Caki2 (cell line): ENCODE data around the gene N4BP2. TPM values are rescaled to one million over a fixed set of nuclear protein-coding genes. Genes with fewer than 3 reads are reported as not detected.
"Not testable (repeated sequence)": the region's sequence is repeated elsewhere in the genome, so short reads cannot be mapped to it uniquely, and the experiment has no call there.

Experiments
- DNase-seq: peaks from one replicate; pipeline ENCODE4 v3.0.0-alpha.2; 2015; ENCODE audit warnings: low read depth
- in situ Hi-C: cut with HindIII; loops from 2 replicates; pipeline ENCODE4 v1.10.0; 2016; ENCODE audit warnings: low sequenced_read_pairs, low pct_unique_long_range_greater_than_20kb, mixed read lengths
- total RNA-seq: library from RNA; depleted of rRNA; stranded (reverse); fragments of >200 nt; shearing (Covaris generic); gene quantifications from 2 replicates; pipeline ENCODE4 v1.2.3, GENCODE V29; 2014; ENCODE audit warnings: low replicate concordance; rRNA removed

N4BP2 gene
- 1.6 and 5.1 TPM in 2 replicates for total RNA-seq

DNA sequence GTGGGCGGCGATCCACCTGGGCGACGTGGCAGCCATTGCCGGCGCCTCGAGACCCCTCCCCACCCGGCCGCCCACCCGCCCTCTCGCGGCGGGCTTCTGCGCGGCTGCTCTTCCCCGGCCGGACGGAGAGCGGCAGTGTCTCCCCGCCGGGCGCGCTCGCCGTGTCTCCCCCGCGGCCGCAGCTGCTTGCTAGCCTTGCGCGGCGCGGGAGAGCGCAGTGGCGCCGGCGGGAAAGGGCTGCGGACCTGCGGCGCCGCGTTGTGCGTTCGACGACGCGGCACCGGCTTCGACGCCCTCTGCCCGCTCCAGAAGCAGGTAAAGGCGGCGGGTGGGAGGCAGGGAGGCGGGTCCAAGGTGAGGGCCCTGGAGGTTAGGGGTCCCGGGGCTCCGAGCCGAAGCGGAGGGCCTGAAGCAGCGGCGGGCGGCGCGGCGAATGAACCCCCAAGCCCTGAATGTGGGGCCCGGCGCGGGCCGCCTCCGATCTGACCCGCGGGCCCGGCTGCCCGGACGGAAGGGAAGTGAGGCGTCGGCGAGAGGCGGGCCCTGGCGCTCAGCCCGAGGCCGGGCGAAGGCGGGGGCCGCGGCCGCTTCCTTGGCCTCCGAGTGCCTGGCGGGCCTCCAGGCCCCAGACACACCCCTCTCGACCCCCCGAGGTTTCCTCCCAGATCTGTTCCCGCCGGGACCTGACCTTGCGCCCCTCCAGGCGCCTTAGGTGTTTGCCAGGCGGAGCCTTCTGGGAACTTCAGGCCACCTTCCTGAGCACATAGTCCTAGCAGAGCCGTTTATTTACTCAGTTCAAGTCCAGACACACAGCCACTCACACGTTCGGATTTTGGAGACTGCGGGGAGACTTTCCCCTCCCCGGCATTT lies at the start of gene N4BP2:
N4BP2 (plus strand) TSS at position 135 of the 870 bp plus-strand sequence. CDS start 40,491 bp downstream, outside the sequence.
- in situ Hi-C loops, result no loop called here
- DNase-seq, result peak; percentile 83

DNA sequence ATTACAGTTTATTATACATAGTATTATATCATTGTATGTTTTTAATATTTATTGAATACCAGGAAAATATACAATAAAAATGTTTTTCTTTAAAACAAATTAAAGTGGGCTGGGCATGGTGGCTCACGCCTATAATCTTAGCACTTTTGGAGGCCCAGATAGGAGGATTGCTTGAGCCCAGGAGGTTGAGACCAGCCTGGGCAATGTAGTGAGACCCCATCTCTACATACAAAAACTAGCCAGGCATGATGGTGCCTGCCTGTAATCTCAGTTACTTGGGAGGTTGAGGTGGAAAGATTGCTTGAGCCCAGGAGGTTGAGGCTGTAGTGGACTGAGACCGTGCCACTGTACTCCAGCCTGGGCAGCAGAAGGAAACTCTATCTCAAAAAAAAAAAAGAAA lies 40.6 kb upstream of the N4BP2 start:
- DNase-seq, result no peak
- in situ Hi-C loops, result no loop called here

DNA sequence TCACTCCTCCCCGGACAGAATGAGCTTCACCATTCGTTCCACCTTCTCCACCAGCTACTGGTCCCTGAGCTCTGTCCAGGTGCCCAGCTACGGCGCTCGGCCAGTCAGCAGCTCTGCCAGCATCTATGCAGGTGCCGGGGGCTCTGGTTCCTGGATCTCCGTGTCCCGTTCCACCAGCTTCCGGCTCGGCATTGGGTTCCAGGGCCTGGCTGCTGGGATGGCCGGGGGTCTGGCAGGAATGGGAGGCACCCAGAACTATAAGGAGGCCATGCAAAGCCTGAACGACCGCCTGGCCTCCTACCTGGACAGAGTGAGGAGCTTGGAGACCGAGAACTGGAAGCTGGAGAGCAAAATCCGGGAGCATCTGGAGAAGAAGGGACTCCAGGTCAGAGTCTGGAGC lies 36.4 kb upstream of the N4BP2 start:
- no peak for DNase-seq
- in situ Hi-C loops, result no loop called here

DNA sequence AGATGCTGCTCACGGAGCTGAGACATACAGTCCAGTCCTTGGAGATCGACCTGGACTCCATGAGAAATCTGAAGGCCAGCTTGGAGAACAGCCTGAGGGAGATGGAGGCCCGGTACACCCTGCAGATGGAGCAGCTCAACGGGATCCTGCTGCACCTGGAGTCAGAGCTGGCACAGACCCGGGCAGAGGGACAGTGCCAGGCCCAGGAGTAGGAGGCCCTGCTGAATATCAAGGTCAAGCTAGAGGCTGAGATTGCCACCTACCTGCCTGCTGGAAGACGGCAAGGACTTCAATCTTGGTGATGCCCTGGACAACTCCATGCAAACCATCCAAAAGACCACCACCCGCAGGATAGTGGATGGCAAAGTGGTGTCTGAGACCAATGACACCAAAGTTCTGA lies 35.5 kb upstream of the N4BP2 start:
- DNase-seq, in situ Hi-C loops: not testable (repeated sequence)

DNA sequence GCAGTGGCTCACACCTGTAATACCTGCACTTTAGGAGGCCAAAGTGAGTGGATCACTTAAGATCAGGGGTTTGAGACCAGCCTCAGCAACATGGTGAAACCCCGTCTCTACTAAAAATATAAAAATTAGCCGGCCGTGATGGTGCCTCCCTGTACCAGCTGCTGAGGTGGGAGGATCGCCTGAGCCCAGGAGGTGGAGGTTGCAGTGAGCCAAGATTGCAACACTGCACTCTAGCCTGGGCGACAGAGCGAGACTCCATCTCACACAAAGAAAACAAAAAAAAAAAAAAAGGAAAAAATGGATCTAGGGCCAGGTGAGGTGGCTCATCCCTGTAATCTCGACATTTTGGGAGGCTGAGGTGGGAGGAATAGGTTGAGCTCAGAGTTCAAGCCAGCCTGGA lies 32.6 kb upstream of the N4BP2 start:
- in situ Hi-C loops, result not testable (repeated sequence)
- DNase-seq, result peak; percentile 29

DNA sequence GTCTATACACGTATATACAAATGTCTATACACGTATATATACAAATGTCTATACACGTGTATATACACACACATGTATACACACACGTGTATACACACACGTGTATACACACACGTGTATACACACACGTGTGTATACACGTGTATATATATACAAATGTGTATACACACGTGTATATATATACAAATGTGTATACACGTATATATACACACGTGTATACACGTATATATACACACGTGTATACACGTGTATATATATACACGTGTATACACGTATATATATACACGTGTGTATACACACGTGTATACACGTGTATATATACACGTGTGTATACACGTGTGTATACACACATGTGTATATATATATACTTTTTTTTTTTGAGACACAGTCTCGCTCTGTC lies 23.9 kb upstream of the N4BP2 start:
- DNase-seq, result no peak
- in situ Hi-C loops, result no loop called here

DNA sequence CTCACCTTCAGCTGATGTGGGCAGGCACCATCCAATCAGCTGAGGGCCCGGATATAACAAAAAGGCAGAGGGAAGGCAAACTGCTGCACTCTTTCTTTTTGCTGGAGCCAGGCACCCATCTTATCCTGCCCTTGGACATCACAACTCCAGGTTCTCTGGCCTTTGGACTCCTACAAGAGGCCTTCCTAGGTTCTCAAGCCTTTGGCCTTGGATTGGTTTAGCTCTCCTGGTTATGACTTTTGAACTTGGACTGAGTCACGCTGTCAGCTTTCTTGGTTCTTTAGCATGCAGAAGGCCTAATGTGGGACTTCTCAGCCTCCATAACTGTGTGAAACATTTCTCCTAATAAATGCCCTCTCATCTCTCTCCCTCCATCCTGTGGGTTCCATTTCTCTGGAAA lies 23.0 kb upstream of the N4BP2 start:
- in situ Hi-C loops, result no loop called here
- no peak for DNase-seq

DNA sequence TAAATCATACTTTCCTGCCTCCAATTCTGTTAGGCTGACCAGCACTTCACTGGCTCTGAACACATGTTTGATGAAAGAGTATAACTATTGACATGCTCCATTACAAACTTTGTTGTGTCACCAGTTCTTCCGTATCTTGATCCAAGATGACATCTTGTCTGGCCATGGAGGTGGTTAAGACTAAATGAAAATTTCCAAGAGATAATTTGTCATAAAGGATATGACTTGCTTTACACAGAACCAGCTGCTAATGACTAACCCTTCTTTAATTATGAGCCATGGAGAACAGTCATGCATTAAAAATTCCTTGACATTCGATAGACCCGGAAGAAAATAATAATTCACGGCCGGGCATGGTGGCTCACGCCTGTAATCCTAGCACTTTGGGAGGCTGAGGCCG lies 17.7 kb upstream of the N4BP2 start:
- in situ Hi-C loops, result no loop called here
- peak; percentile 28 for DNase-seq

DNA sequence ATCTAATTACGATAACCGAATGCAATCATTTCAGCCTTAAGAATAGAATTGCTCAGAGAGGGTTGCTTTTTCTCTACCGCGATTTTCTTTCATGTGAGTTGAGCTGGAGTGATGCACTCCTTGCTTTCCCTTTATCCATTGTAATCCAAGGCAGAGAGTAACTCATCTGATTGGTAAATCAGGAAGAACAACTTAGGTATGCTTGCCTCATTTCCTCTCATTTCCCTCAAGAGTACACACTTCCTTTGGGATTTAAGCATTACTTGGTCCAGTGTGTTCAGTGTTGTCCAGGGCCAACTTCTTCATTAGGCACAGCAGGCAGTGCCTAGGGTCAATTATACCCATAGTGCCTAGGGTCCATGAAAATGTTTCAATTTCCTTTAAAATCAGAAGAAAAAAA lies 15.7 kb upstream of the N4BP2 start:
- in situ Hi-C loops, result no loop called here
- no peak for DNase-seq

DNA sequence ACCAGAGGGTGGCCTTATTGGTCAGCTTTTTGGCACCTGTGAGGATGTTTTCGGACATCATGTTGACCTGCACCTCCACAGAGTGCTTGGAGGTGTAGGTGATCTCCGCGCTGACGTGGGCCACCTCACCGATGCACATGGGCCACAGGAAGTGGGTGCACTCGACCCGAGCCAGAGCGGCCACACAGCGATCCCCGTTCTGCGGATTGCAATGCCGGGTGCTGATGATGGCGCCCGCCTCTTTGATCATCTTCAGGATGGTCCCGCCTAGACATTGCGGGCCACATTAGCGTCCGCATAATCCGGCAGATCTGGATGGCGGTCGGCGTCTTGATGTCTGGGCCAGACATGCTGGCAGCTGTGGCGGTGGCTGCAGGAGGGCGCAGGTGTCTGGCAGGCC lies 12.9 kb upstream of the N4BP2 start:
- DNase-seq, result no peak
- in situ Hi-C loops, result no loop called here

DNA sequence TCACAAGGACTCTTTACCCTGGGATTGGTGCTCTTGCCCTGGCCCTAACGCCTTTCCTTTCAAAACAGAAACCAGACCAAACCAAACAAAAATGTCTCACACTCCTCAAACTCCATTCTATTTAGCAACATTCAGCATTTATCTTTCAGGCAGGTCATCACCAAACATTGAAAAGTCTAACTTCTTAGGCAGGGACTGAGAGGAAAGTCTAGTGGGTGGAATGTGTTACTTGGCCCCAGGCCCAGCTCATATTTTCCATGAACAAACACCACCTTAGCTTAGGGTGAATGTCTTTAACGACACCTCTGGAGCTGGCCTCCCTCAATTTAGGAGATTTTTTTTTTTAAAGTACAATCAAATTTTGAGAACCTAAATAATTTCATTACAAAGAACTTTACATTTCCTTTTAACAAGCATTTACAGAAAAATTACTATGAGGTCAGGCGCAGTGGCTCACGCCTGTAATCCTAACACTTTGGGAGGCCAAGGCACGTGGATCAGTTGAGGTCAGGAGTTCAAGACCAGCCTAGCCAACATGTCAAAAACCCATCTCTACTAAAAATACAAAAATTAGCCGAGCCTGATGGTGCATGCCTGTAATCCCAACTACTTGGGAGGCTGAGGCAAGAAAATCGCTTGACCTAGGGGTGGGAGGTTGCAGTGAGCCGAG lies 10.2 kb upstream of the N4BP2 start:
- in situ Hi-C loops, result no loop called here
- DNase-seq, result peak; percentile 71

DNA sequence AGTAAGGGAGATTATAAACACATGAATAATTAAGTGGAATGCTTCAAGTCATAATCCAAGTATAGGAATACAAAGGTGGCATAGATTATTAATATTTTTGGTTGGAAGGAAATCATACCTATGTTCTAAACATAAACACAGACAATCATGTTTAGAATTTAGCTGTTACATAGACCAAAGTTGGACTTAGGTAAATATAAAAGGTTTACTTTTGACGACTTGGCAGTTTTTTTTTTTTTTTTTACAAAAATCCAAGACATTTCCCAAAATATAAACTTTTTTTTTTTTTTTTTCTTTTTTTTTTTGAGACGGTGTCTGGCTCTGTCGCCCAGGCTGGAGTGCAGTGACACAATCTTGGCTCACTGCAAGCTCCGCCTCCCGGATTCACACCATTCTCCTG lies 3.5 kb upstream of the N4BP2 start:
- no peak for DNase-seq
- in situ Hi-C loops, result no loop called here

DNA sequence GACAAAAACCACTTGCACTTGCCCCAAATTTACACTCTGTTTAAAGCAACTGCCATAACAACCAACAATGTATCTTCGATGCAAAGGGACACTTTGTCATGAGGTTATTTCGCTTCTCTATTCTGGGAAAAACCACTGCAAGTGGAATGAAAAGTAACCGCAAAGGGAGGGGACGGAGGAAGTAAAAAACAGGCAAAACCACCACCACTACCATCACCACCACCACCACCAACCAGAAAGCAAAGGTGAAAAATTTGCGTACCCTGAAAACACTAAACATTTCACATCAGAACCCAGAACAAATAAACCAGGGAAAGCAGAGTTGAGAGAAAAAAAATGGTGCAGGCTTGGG lies 1.2 kb upstream of the N4BP2 start:
- DNase-seq, result no peak
- in situ Hi-C loops, result no loop called here

DNA sequence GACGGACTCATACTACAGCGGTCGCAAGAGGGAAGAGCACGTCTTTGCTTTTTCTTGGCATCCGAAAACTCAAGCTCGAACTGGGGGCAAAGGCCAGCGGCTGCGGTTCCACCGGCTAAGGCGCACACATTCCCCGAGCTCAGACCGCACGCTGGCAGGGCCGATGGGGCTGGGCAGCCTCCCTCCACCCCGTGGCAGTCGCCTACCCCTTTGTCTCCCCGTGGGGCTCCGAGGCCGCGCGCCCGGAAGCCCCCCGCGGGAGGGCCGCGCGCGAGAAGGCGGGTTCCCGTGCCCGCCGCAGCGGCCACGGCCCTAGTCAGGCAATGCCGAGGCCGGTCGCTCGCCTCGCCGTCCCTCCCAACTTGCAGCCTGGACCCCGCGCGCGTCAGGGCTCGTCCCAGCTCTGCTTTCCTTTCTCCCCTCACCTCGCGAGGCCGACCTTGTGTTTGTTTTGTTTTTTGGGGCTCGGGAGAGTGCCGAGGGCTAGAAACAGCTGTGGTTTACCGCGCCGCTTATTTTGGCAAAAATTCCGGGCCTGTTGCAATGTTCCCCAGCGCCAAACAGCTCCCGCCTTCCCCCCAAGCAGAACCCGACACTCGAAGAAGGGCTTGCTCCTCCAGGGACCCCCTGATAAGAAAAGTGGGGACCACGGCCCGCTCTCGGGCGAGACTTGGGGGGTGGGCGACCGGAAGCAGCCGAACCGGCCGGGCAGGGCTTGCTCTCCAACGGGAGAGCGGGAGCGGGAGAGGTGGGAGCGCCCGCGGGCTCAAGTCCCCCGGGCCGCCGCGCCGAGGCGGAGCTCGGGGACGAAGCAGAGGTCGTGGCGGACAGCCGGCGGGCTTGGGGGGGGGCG lies 561 bp upstream of the N4BP2 start:
- DNase-seq, result peak; percentile 86
- in situ Hi-C loops, result no loop called here

DNA sequence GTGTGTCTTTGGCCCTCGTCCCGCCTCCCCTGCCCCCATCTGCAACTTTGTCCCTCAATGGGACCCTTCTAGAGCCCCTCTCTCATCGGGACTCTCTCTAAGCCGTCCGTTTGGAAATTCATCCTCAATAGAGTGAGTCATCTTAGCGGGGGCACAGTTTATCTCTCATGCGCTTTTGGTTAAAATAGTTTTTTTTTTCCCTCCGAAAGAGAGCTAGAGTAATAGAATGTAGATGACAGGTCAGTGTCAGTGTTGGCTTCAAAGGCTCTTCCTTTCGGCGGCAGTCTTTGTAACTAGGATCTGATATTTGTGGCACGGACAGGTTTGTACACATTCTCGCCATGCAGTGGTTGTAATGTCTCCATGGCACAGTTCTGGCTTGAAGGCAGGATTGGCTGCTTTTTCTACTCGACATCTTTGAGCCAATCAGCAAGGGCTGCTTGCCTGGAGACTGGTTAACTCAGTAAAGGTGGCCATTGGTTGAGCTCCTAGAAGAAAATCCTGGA lies 989 bp downstream of the N4BP2 start:
- DNase-seq, result peak; percentile 88
- in situ Hi-C loops, result no loop called here

DNA sequence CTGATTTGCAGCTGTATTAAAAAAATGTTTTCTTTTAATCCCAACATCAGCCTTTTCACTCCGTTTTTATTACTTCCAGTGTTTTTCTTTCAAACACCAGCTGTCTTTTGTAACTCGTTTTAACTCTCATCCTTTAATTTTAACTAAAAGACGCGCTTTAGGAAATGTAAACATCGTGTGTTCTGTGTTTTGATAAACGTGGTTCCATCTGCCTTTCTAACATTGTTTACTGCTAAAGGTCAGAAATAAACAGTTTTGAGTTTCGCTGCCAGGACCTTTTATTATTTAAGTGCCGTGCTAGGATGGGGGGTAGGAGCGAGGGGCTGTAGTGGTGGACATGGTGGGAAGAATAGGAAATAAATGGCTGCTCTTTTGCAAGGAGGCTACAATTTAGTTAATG lies 1.5 kb downstream of the N4BP2 start:
- DNase-seq, result no peak
- in situ Hi-C loops, result no loop called here

DNA sequence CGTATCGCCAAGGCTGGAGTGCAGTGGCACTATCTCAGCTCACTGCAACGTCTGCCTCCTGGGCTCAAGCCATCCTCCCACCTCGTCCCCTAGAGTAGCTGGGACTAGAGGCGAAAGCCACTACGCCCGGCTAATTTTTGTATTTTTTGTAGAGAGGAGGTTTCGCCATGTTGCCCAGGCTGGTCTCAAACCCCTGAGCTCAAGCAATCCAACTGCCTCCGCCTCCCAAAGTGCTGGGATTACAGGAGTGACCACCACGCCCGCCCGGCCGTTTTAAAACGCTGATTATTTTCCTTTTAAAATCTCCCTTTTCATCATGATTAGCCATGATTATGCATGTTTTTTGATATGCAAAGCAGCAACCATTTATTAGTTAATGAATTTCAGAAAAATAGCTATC lies 2.2 kb downstream of the N4BP2 start:
- in situ Hi-C loops, result no loop called here
- no peak for DNase-seq

DNA sequence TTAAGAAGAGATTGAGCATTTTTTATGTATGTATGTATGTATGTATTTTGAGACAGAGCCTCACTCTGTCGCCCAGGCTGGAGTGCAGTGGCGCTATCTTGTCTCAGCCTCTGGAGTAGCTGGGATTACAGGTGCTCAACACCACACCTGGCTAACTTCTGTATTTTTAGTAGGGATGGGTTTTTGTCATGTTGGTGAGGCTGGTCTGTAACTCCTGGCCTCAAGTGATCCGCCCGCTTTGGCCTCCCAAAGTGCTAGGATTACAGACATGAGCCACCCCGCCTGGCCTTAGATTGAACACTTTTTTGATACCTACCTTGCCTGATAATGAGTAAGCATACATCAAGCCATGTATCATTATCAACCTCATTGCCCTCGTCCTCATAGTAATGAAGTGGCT lies 2.7 kb downstream of the N4BP2 start:
- DNase-seq, result no peak
- in situ Hi-C loops, result no loop called here

DNA sequence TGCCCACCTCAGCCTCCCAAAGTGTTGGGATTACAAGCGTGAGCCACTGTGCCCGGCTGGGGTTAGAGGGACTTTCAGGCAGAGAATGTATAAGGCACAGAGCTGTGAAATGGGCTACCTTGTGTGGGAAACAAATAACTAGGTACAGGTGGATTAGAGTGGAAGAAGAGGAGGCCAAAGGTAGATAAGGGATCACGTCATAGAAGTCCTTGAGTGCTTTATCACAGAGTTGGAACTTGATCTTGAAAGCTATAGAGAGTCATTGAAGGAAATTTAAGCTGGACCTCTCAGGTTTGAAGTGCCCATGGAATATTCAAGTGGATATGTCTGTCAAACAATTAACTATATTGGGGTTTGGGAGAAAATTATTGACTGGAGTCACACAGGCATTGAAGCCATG lies 8.4 kb downstream of the N4BP2 start:
- no peak for DNase-seq
- in situ Hi-C loops, result no loop called here
